Glutamatergic neuron (in vitro differentiated cells): ENCODE data around the gene CDH4. TPM values are rescaled to one million over a fixed set of nuclear protein-coding genes. Genes with fewer than 3 reads are reported as not detected.

Experiments used
- DNase-seq: peaks from one replicate; pipeline ENCODE4 v3.0.0; 2022
- H3K27ac Mint-ChIP-seq: one replicate; pipeline ENCODE4 v1.8.0; 2020; ENCODE audit warnings: mild to moderate bottlenecking, mixed read lengths, inconsistent platforms; ENCODE audit not compliant: unreplicated experiment
- H3K27me3 Mint-ChIP-seq: one replicate; pipeline ENCODE4 v1.8.0; 2020; ENCODE audit warnings: mild to moderate bottlenecking, moderate library complexity, mixed read lengths, inconsistent platforms; ENCODE audit not compliant: unreplicated experiment
- H3K36me3 Mint-ChIP-seq: one replicate; pipeline ENCODE4 v1.8.0; 2020; ENCODE audit warnings: mild to moderate bottlenecking, mixed read lengths, inconsistent platforms; ENCODE audit not compliant: unreplicated experiment
- H3K4me1 Mint-ChIP-seq: one replicate; pipeline ENCODE4 v1.8.0; 2020; ENCODE audit warnings: mild to moderate bottlenecking, low read depth, mixed read lengths, inconsistent platforms; ENCODE audit not compliant: unreplicated experiment
- H3K4me3 Mint-ChIP-seq: one replicate; pipeline ENCODE4 v1.8.0; 2020; ENCODE audit warnings: mild to moderate bottlenecking, mixed read lengths, inconsistent platforms; ENCODE audit not compliant: unreplicated experiment
- H3K9me3 Mint-ChIP-seq: one replicate; pipeline ENCODE4 v1.8.0; 2020; ENCODE audit warnings: mild to moderate bottlenecking, moderate library complexity, mixed read lengths, inconsistent platforms; ENCODE audit not compliant: unreplicated experiment
- total RNA-seq: library from RNA; stranded (reverse); fragmentation: NEBNext Ultra II Directional; extraction: Animal tissue kit (Norgen Biotek cat#: 25700); gene quantifications from one replicate; pipeline ENCODE4 v1.2.1, GENCODE V29; 2021; ENCODE audit not compliant: unreplicated experiment
- TF ChIP-seq, protein P1 (sequence below): fragments of 200-600 bp; sonication (generic); IDR thresholded peaks from one replicate; pipeline ENCODE4 v1.5.0; 2021; ENCODE audit not compliant: partially characterized antibody, unreplicated experiment

The CDH4 gene
- total RNA-seq, 1 donor from 2014 or later: 1.2 TPM

DNA sequence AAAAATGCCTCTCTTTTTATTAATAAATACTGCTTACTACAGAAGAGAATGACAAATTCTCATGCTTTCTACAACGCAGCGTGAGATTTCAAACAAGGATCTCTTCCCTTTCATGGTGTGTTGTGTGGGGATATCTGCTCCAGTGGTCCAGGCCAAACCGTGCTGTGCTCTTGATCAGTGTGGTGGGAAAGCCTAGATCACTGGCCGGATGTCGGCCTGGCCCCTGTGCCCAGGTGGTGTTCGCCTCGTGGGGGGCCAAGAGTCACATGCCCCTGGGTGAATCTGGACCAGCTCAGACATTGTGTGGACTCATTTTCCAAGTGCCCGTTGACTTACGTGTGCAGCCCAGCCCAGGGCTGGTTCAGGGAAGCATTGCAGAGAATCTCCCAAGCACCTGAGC is 4.3 kb downstream of the CDH4 start:
- peaks cover 9% of the 10 kb centered on the region for H3K9me3 Mint-ChIP-seq
- no peak for DNase-seq
- peaks cover 13% of the 10 kb centered on the region for H3K4me1 Mint-ChIP-seq
- no peak overlapping the region for H3K4me3 Mint-ChIP-seq
- TF ChIP-seq, protein P1, sequence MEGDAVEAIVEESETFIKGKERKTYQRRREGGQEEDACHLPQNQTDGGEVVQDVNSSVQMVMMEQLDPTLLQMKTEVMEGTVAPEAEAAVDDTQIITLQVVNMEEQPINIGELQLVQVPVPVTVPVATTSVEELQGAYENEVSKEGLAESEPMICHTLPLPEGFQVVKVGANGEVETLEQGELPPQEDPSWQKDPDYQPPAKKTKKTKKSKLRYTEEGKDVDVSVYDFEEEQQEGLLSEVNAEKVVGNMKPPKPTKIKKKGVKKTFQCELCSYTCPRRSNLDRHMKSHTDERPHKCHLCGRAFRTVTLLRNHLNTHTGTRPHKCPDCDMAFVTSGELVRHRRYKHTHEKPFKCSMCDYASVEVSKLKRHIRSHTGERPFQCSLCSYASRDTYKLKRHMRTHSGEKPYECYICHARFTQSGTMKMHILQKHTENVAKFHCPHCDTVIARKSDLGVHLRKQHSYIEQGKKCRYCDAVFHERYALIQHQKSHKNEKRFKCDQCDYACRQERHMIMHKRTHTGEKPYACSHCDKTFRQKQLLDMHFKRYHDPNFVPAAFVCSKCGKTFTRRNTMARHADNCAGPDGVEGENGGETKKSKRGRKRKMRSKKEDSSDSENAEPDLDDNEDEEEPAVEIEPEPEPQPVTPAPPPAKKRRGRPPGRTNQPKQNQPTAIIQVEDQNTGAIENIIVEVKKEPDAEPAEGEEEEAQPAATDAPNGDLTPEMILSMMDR: no peak
- no peak overlapping the region for H3K27ac Mint-ChIP-seq
- no peaks in the 10 kb centered on the region for H3K36me3 Mint-ChIP-seq
- peaks cover 6% of the 10 kb centered on the region for H3K27me3 Mint-ChIP-seq

DNA sequence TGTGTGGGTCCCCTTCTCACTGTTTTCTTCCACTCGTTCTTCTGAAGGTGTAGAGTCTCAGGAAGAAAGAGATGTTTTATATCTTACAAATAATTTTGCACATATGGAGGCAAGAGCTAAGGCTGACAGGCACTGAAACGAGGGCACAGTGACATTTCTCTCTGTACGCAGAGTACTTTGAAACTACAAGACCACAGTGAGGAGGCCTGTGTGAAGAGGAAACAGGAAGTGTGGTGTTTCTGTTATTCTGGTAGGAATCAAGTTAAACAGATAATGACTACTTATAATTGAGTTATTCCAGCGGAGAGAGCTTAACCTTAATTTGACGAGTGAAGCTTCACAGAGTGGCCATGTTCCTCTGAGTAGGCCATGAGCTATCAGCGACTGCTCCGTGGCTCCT is 4.8 kb downstream of the CDH4 start:
- Mint-ChIP-seq H3K4me3 (no peak overlapping the region), H3K9me3 (peaks cover 9% of the 10 kb centered on the region), H3K4me1 (peaks cover 13% of the 10 kb centered on the region), H3K27ac (no peak overlapping the region), H3K36me3 (no peaks in the 10 kb centered on the region), H3K27me3 (peaks cover 6% of the 10 kb centered on the region)
- DNase-seq: no peak
- TF ChIP-seq, protein P1: no peak

DNA sequence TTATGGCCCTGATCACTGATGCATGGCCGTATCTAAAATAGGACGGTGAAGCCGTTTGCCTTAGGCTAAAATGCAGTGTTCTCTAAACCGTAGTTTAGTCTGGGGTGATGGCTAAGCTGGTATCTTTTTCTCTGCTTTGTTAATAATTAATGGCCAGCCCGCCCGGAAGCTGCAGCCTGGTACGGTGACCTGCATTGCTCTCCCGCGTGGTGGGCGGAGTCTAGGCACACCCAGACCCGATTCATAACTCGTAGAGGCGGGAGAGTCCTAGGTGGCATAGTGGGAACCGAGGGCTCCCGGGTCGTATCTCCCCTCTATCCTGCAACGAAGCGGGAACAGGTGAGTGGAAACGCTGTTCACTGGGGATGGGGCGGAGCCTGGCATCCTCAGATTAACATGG is 5.5 kb downstream of the CDH4 start:
- Mint-ChIP-seq H3K4me3 (no peak overlapping the region), H3K27ac (no peak overlapping the region), H3K9me3 (peaks cover 9% of the 10 kb centered on the region), H3K36me3 (no peaks in the 10 kb centered on the region), H3K27me3 (peaks cover 6% of the 10 kb centered on the region), H3K4me1 (peaks cover 13% of the 10 kb centered on the region)
- TF ChIP-seq, protein P1: no peak
- DNase-seq: no peak

DNA sequence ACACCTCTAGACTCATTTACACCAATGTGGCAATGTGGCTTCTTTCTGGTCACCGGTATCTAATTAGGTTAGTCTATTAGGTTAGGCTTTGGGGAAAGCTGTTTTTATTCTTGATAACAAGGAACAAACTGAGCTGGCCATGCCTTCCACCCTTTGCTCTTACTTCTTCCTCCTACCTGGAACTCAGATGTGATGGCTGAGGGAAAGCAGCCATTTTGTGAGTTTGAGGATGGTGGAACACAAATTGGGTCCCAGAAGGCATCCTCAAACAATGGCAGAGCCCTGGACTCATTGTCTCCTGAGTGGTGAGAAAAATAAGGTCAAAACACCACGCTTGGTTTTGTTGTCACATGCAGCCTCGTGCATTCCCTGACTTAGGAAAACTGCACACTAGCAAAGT is 7.7 kb downstream of the CDH4 start:
- peaks cover 7% of the 10 kb centered on the region for H3K4me1 Mint-ChIP-seq
- H3K27ac Mint-ChIP-seq: no peak overlapping the region
- no peak overlapping the region for H3K4me3 Mint-ChIP-seq
- TF ChIP-seq, protein P1: no peak
- H3K36me3 Mint-ChIP-seq: no peaks in the 10 kb centered on the region
- DNase-seq: no peak
- peaks cover 2% of the 10 kb centered on the region for H3K27me3 Mint-ChIP-seq
- H3K9me3 Mint-ChIP-seq: peaks cover 7% of the 10 kb centered on the region

DNA sequence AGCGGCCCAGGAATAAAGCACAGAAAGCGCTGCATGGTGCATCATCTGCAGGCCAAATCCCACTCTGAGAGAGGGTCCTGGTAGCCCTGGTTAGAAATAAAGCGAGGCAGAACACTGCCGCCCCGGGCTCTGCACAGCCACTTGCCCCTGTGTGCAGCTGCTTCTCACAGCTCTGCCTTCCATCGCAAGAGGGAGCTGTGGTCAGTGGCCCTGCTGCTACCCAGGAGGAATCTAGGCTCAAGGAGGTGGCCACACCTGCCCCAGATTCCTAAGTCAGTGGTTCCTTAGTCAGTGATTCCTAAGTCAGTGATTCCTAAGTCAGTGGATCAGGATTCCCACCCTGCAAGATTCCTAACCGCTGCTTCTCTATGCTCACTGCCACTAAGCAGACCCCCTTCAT is 8.8 kb downstream of the CDH4 start:
- peaks cover 2% of the 10 kb centered on the region for H3K9me3 Mint-ChIP-seq
- H3K36me3 Mint-ChIP-seq: no peaks in the 10 kb centered on the region
- H3K4me1 Mint-ChIP-seq: peaks cover 3% of the 10 kb centered on the region
- H3K27me3 Mint-ChIP-seq: peaks cover 2% of the 10 kb centered on the region
- no peak overlapping the region for H3K27ac Mint-ChIP-seq
- H3K4me3 Mint-ChIP-seq: no peak overlapping the region
- DNase-seq: no peak
- TF ChIP-seq, protein P1: no peak
